GM20000 (cell line): Measurements from ENCODE around the gene TP73.

Experiments used
- DNase-seq: peaks from one replicate; pipeline ENCODE4 v3.0.0; 2012; ENCODE audit warnings: low spot score
- TF ChIP-seq, protein P1 (sequence below): IDR thresholded peaks from 2 replicates; pipeline ENCODE4 v1.5.1; 2012; ENCODE audit warnings: mild to moderate bottlenecking, control low read depth; ENCODE audit errors: extremely low read depth, missing control alignments

Gene TP73

DNA sequence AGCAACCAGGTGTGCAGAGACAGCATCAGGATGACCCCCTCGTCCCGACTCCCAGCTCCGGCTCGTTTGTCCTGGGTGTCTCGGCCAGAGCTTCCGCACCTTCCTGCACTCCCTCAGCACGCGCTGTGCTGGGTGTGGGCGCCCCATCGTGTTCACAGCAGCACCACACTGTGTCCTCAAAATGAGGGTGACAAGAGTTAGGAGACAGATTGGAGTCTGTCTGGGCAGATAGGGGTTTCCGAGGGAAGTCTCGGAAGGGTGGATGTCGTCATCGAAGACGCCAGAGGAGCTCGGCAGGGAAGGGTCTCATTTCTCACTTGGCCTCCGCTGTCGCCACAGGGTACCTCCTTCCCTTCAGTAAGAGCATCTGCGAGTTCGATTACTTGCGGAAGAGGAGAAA lies 104.1 kb downstream of the TP73 start:
- DNase-seq, result no peak
- TF ChIP-seq, protein P1, sequence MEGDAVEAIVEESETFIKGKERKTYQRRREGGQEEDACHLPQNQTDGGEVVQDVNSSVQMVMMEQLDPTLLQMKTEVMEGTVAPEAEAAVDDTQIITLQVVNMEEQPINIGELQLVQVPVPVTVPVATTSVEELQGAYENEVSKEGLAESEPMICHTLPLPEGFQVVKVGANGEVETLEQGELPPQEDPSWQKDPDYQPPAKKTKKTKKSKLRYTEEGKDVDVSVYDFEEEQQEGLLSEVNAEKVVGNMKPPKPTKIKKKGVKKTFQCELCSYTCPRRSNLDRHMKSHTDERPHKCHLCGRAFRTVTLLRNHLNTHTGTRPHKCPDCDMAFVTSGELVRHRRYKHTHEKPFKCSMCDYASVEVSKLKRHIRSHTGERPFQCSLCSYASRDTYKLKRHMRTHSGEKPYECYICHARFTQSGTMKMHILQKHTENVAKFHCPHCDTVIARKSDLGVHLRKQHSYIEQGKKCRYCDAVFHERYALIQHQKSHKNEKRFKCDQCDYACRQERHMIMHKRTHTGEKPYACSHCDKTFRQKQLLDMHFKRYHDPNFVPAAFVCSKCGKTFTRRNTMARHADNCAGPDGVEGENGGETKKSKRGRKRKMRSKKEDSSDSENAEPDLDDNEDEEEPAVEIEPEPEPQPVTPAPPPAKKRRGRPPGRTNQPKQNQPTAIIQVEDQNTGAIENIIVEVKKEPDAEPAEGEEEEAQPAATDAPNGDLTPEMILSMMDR, result no peak

DNA sequence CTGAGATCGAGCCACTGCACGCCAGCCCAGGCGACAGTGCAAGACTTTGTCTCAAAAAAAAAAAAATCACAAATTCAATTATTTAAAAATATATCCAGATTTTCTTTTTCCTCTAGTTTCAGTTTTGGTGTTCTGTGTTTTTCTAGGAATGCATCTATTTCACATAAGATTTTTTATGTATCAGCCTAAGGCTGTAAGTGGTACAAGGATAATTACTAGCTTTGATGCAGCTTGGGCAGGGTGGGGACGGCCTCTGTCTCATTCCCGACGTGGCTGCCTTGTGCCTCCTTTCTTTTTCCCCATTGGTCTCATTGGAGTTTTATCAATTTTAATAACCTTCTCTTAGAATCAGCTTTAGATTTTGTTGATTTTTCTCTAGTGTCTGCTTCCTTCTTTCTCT lies 106.8 kb downstream of the TP73 start:
- TF ChIP-seq, protein P1, result no peak
- DNase-seq, result no peak

DNA sequence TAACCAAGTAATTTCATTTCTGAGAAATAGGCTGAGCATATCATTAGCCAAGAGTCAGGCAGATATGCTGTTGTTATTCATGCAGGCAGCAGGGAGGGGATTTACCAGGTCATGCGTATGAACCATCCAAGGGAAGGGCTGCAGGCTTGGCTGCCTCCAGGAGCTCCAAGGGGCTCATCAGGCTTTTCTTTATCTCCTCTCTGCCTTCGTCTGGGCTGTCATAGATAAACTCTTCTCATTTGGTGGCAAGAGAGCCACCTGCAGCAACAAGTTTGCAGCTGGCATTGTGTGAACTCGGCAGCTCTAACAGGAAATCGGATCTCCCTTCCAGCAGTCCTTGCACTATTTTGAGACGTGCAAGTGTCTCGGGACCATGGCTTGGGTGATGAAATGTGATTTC lies 107.5 kb downstream of the TP73 start:
- TF ChIP-seq, protein P1, result no peak
- no peak for DNase-seq

DNA sequence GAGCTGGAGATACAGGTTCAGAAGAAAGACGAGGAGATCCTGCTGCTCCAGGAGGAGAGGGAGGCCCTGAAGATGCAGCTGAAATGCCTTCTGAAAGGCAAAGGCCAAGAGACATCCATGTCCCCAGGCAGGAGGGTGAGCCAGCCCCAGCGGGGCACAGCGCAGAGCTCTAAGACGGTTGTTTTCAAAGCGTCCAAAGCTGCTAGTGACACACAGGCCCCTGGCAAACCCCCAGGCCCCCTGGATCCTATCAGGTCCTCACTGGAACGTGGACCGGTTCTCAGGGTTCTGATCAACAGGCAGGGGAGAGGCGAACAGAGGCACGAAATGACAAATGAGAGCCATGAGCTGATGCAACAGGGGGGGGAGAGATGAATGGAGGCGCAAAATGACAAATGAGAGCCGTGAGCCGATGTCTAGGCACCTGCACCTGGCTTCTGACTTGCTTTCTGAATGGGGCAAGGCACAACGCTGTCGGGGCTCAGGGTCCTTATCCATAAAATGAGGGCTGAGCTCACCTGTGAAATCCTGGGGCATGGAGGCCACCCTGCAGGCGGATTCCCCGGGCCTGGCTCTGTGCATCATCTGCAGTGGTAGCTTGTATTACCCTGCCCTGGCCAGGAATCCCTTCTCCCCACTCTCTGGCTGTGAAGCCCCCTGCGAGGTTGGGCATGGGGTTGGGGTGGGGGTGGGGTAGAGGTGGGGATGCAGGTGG lies 109.1 kb downstream of the TP73 start:
- TF ChIP-seq, protein P1, result no peak
- no peak for DNase-seq

GRCh38 chr1:3762151-3762872 lies 110.0 kb downstream of the TP73 start:
- DNase-seq, result no peak
- TF ChIP-seq, protein P1, result no peak

DNA sequence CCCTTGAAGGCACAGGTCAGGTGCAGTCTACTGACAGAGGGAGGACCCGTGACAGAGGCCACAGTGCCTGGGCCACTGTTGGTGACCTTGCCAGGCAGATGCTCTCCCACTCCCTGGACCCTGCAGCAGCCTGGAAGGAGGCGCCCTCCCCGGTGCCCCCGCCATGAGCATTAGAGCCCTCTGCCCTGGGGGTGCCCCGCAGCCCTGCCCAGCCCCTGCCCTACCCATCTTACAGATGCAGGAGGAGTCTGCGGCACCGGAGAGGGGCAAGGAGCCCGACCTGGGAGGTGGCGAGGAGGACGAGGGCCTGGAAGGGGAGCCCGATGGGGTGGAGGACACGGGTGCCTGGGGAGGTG lies 110.5 kb downstream of the TP73 start:
- TF ChIP-seq, protein P1, result no peak
- no peak for DNase-seq

DNA sequence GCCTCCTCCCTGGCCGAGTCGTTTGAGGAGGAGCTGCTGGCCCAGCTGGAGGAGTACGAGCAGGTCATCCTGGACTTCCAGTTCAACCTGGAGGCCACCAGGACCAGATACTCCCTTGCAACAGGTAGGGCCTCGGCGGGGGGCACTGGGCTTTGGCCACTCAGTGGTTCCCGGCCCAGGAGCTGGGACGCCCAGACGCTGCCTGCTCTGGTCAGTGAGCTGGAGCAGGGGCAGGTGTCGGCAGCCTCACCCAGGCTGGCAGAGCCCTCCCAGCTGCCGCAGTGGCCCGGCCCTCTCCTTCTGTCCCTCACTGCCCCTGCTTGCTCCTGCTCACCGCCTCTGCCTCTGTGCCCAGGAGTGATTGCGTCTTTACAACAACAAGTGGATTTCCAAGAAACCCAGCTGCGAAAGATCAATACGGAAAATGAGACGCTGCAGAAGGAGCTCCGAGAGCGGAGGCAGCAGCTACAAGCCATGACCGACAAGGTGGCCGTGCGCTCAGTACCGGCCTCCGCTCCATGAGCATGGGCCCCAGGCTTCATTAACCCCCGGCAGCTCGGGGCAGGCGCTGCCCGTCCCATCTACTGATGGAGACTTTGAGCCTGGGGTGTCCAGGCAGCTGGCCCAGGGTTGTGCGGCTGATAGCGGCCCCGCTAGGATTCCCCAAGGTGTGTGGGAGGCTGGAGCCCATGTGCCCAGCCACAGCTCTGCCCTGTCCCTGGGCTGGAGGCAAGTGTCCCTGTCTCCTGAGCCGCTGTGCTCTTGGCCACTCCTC lies 111.2 kb downstream of the TP73 start:
- no peak for DNase-seq
- TF ChIP-seq, protein P1, result no peak
